Measurements from ENCODE around the gene EPB41L4A.

- TF ChIP-seq, protein P1, sequence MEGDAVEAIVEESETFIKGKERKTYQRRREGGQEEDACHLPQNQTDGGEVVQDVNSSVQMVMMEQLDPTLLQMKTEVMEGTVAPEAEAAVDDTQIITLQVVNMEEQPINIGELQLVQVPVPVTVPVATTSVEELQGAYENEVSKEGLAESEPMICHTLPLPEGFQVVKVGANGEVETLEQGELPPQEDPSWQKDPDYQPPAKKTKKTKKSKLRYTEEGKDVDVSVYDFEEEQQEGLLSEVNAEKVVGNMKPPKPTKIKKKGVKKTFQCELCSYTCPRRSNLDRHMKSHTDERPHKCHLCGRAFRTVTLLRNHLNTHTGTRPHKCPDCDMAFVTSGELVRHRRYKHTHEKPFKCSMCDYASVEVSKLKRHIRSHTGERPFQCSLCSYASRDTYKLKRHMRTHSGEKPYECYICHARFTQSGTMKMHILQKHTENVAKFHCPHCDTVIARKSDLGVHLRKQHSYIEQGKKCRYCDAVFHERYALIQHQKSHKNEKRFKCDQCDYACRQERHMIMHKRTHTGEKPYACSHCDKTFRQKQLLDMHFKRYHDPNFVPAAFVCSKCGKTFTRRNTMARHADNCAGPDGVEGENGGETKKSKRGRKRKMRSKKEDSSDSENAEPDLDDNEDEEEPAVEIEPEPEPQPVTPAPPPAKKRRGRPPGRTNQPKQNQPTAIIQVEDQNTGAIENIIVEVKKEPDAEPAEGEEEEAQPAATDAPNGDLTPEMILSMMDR (IDR thresholded peaks at IDR 0.05; ENCODE audit: insufficient read depth, low read length): no peak
- TF ChIP-seq, protein P2, sequence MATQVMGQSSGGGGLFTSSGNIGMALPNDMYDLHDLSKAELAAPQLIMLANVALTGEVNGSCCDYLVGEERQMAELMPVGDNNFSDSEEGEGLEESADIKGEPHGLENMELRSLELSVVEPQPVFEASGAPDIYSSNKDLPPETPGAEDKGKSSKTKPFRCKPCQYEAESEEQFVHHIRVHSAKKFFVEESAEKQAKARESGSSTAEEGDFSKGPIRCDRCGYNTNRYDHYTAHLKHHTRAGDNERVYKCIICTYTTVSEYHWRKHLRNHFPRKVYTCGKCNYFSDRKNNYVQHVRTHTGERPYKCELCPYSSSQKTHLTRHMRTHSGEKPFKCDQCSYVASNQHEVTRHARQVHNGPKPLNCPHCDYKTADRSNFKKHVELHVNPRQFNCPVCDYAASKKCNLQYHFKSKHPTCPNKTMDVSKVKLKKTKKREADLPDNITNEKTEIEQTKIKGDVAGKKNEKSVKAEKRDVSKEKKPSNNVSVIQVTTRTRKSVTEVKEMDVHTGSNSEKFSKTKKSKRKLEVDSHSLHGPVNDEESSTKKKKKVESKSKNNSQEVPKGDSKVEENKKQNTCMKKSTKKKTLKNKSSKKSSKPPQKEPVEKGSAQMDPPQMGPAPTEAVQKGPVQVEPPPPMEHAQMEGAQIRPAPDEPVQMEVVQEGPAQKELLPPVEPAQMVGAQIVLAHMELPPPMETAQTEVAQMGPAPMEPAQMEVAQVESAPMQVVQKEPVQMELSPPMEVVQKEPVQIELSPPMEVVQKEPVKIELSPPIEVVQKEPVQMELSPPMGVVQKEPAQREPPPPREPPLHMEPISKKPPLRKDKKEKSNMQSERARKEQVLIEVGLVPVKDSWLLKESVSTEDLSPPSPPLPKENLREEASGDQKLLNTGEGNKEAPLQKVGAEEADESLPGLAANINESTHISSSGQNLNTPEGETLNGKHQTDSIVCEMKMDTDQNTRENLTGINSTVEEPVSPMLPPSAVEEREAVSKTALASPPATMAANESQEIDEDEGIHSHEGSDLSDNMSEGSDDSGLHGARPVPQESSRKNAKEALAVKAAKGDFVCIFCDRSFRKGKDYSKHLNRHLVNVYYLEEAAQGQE (IDR thresholded peaks at IDR 0.05; ENCODE audit: insufficient replicate concordance, low read depth): no peak
- no peak for TF ChIP-seq SPI1 (IDR thresholded peaks at IDR 0.05; ENCODE audit: borderline replicate concordance, low read depth)
Observed at GRCh38 chr5:112219000-112219399, 200.1 kb downstream of the EPB41L4A start.

All from HL-60 (cell line).